NCI-H524 treated with DMSO at 0.1 percent for 48 hours (cell line): ENCODE data around the gene ZC3H15.
A peak's percentile ranks its signal among the peaks of the same experiment; 100 is the strongest.

Source experiments
- DNase-seq: peaks from one replicate; lab custom pipeline; 2025; lab: John Stamatoyannopoulos, UW

The ZC3H15 gene

GRCh38 chr2:186496401-186496800 lies 10.3 kb downstream of the ZC3H15 start:
- no peak for DNase-seq

GRCh38 chr2:186497928-186498327 lies 11.9 kb downstream of the ZC3H15 start:
- no peak for DNase-seq

- DNase-seq, result no peak
These were observed 12.8 kb downstream of the ZC3H15 start for GRCh38 chr2:186498834-186499233.

- no peak for DNase-seq
These were observed 18.0 kb downstream of the ZC3H15 start for GRCh38 chr2:186503827-186504606.

GRCh38 chr2:186508263-186508662 lies 22.2 kb downstream of the ZC3H15 start:
- DNase-seq, result no peak

GRCh38 chr2:186515376-186515775 lies 29.3 kb downstream of the ZC3H15 start:
- DNase-seq, result no peak

- DNase-seq, result no peak
These were observed 30.3 kb downstream of the ZC3H15 start for GRCh38 chr2:186516396-186516795.

GRCh38 chr2:186517090-186517489 lies 31.0 kb downstream of the ZC3H15 start:
- DNase-seq, result no peak

GRCh38 chr2:186518291-186518690 lies 32.2 kb downstream of the ZC3H15 start:
- DNase-seq, result peak; percentile 48

- no peak for DNase-seq
These were observed 32.9 kb downstream of the ZC3H15 start for GRCh38 chr2:186518945-186519344.

GRCh38 chr2:186521570-186522153 lies 35.6 kb downstream of the ZC3H15 start:
- peak; percentile 1 for DNase-seq

GRCh38 chr2:186522450-186522849 lies 36.4 kb downstream of the ZC3H15 start:
- DNase-seq, result no peak

- DNase-seq, result no peak
These were observed 37.7 kb downstream of the ZC3H15 start for GRCh38 chr2:186523791-186524190.

- DNase-seq, result no peak
These were observed 40.2 kb downstream of the ZC3H15 start for GRCh38 chr2:186526281-186526680.

- DNase-seq, result no peak
These were observed 44.3 kb downstream of the ZC3H15 start for GRCh38 chr2:186530314-186530713.

GRCh38 chr2:186531257-186531775 lies 45.3 kb downstream of the ZC3H15 start:
- DNase-seq, result no peak

GRCh38 chr2:186532891-186533290 lies 46.8 kb downstream of the ZC3H15 start:
- DNase-seq, result no peak

GRCh38 chr2:186533717-186534116 lies 47.7 kb downstream of the ZC3H15 start:
- no peak for DNase-seq

- no peak for DNase-seq
These were observed 48.3 kb downstream of the ZC3H15 start for GRCh38 chr2:186534406-186534805.

GRCh38 chr2:186535861-186536260 lies 49.8 kb downstream of the ZC3H15 start:
- DNase-seq, result peak; percentile 10

- no peak for DNase-seq
These were observed 51.0 kb downstream of the ZC3H15 start for GRCh38 chr2:186537019-186537418.

- DNase-seq, result no peak
These were observed 54.9 kb downstream of the ZC3H15 start for GRCh38 chr2:186540941-186541340.

- no peak for DNase-seq
These were observed 55.9 kb downstream of the ZC3H15 start for GRCh38 chr2:186542002-186542401.
